ENCODE measurements around the gene GPR37. TPM values are rescaled to one million over a fixed set of nuclear protein-coding genes. Genes with fewer than 3 reads are reported as not detected.

The GPR37 gene
- total RNA-seq, 1 experiment from 2014 or later, result 1.3 TPM

- Histone ChIP-seq H3K36me3 (ENCODE audit: control insufficient read depth, insufficient read depth, low read length) (no peaks in the 10 kb centered on the region), H3K27me3 (ENCODE audit: control insufficient read depth, insufficient read depth, low read length) (no peaks in the 10 kb centered on the region; the same call in 1 of the 2 replicates), H3K9me3 (ENCODE audit: control insufficient read depth, insufficient read depth, low read depth, low read length) (no peaks in the 10 kb centered on the region), H3K4me3 (ENCODE audit: low read depth in 2 of 2, low read length in 2 of 2) (no peak overlapping the region), H3K27ac (ENCODE audit: low read length) (no peak overlapping the region), H3K4me1 (ENCODE audit: control insufficient read depth, insufficient read depth, low read length) (no peaks in the 10 kb centered on the region)
- CTCF ChIA-PET, result no interaction called here
- no TSS peak for BruUV-seq (replicated peaks)
- DNase-seq (ENCODE audit: low read depth, low spot score) (no peak), ATAC-seq (no peak)
- TF ChIP-seq TCF7L2 (IDR thresholded peaks at IDR 0.05; ENCODE audit: low read depth, low read length) (no peak), SIN3A (IDR thresholded peaks at IDR 0.05; ENCODE audit: borderline replicate concordance, insufficient read depth, low read depth, low read length) (no peak), CTCF (IDR thresholded peaks at IDR 0.05) (no peak), POLR2AphosphoS5 (IDR thresholded peaks at IDR 0.05; ENCODE audit: low read depth, low read length) (no peak)
- TF ChIP-seq, protein P1, sequence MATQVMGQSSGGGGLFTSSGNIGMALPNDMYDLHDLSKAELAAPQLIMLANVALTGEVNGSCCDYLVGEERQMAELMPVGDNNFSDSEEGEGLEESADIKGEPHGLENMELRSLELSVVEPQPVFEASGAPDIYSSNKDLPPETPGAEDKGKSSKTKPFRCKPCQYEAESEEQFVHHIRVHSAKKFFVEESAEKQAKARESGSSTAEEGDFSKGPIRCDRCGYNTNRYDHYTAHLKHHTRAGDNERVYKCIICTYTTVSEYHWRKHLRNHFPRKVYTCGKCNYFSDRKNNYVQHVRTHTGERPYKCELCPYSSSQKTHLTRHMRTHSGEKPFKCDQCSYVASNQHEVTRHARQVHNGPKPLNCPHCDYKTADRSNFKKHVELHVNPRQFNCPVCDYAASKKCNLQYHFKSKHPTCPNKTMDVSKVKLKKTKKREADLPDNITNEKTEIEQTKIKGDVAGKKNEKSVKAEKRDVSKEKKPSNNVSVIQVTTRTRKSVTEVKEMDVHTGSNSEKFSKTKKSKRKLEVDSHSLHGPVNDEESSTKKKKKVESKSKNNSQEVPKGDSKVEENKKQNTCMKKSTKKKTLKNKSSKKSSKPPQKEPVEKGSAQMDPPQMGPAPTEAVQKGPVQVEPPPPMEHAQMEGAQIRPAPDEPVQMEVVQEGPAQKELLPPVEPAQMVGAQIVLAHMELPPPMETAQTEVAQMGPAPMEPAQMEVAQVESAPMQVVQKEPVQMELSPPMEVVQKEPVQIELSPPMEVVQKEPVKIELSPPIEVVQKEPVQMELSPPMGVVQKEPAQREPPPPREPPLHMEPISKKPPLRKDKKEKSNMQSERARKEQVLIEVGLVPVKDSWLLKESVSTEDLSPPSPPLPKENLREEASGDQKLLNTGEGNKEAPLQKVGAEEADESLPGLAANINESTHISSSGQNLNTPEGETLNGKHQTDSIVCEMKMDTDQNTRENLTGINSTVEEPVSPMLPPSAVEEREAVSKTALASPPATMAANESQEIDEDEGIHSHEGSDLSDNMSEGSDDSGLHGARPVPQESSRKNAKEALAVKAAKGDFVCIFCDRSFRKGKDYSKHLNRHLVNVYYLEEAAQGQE (IDR thresholded peaks at IDR 0.05; ENCODE audit: insufficient read depth in 1 of 2, low read depth in 2 of 2, low read length in 1 of 2), result no peak
- in situ Hi-C loops (cut with HindIII; ENCODE audit: low pct_unique_long_range_greater_than_20kb, low sequenced_read_pairs), result no loop called here
- intact Hi-C loops (cut with micrococcal nuclease; ENCODE audit: unreplicated experiment), result no loop called here
- POLR2A ChIA-PET, result no interaction called here
Observed at GRCh38 chr7:124752310-124752709, 13.3 kb downstream of the GPR37 start.

DNA sequence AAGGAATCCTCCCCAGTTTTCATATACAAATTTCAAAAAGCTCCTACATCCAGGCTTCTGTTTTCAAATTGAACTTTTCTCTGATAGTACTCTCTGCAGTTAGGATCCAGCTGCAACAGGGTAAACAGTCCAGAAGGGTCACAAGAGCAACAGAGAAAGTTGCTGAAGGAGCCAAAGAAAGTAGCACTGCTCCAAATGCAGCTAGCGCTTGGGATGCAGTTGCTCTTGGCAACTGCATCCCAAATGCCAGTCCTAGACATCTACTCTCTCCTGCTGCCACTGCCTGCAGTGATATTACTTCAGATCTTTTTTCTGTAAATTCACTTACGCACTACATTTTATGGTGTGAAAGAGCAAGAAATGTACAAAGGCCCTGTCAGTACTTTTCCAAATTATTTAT lies 14.6 kb downstream of the GPR37 start:
- no peaks in the 10 kb centered on the region for H3K36me3 ChIP-seq (ENCODE audit: control insufficient read depth, insufficient read depth, low read length)
- no peak for ATAC-seq
- H3K27ac ChIP-seq (ENCODE audit: low read length), result no peak overlapping the region
- intact Hi-C loops (cut with micrococcal nuclease; ENCODE audit: unreplicated experiment), result no loop called here
- in situ Hi-C loops (cut with HindIII; ENCODE audit: low pct_unique_long_range_greater_than_20kb, low sequenced_read_pairs), result no loop called here
- CTCF ChIA-PET, result no interaction called here
- H3K4me3 ChIP-seq (ENCODE audit: low read depth in 2 of 2, low read length in 2 of 2), result no peak overlapping the region
- TF ChIP-seq, protein P1 (IDR thresholded peaks at IDR 0.05; ENCODE audit: insufficient read depth in 1 of 2, low read depth in 2 of 2, low read length in 1 of 2), result no peak
- TF ChIP-seq SIN3A (IDR thresholded peaks at IDR 0.05; ENCODE audit: borderline replicate concordance, insufficient read depth, low read depth, low read length), result no peak
- no peak for TF ChIP-seq POLR2AphosphoS5 (IDR thresholded peaks at IDR 0.05; ENCODE audit: low read depth, low read length)
- no peak for DNase-seq (ENCODE audit: low read depth, low spot score)
- H3K9me3 ChIP-seq (ENCODE audit: control insufficient read depth, insufficient read depth, low read depth, low read length), result no peaks in the 10 kb centered on the region
- BruUV-seq (replicated peaks), result no TSS peak
- no peaks in the 10 kb centered on the region for H3K4me1 ChIP-seq (ENCODE audit: control insufficient read depth, insufficient read depth, low read length)
- POLR2A ChIA-PET, result no interaction called here
- no peaks in the 10 kb centered on the region; the same call in 1 of the 2 replicates for H3K27me3 ChIP-seq (ENCODE audit: control insufficient read depth, insufficient read depth, low read length)

All from Panc1 (cell line).